ENCODE data around the gene GPSM1. TPM values are rescaled to one million over a fixed set of nuclear protein-coding genes. Genes with fewer than 3 reads are reported as not detected.

The GPSM1 gene
- total and polyA plus RNA-seq, 9 of the 15 experiments (the other 6 are each of a cell fraction or from before 2014, with no cell fraction given): 0.04 to 14.2 (median 3.1) TPM

DNA sequence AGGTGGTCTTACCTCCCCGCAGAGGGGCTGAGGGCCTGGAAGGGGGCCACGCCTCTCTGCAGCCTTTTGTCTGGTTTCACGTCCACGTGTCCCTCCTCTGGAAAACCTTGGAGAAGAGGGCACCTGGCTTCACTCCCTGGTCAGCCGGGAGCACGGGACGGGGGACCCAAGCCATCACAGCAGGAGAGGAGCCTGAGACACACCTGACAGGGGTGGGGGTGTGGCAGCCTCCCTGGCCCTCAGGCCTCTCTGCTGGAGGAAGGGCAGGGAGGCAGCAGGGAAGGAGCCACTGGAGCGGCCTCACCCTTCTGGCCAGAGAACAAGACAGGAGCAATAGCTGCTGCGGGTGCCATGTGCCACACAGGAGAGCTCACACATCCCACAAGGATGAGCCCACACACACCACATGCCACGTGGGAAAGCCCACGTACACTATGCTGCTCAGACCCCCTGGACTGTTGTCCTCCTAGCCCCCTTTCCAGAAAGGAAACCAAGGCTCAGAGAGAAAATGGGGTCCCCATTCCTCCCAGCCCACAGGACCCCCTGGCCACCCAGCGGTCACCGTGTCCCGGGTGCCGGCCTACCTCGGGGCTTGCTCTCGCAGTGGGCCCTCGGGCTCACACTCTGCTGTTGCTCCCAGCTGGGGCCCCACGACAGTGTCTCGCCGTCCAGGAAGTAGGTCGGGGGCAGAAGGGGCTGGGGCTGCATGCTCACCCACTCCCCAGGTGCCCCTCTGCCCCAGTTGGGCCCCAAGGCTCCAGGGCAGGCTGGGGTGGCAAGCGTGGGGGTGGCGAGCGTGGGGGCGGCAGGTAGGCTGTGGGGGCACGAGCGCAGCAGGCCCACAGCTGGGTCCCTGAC lies 41.6 kb upstream of the GPSM1 start:
- no TSS peak for BruUV-seq (replicated peaks)
- Histone ChIP-seq H3K4me2 (ENCODE audit: insufficient read depth, low read length) (no peak overlapping the region), H3K4me1 (replicated peaks in 1 of 2; ENCODE audit: control insufficient read depth in 2 of 2, insufficient read depth in 2 of 2, low read length in 2 of 2) (peaks cover 0 to 69% of the 10 kb centered on the region in 2 experiments; a peak in 2 of 5 replicates), H2AFZ (ENCODE audit: low read depth, low read length) (no peak overlapping the region), H3K9me3 (replicated peaks; ENCODE audit: control insufficient read depth, insufficient read depth, low read depth, low read length) (no peaks in the 10 kb centered on the region), H3K9me1 (ENCODE audit: control insufficient read depth, insufficient read depth, low read length) (no peaks in the 10 kb centered on the region), H4K20me1 (replicated peaks; ENCODE audit: control insufficient read depth, insufficient read depth, low read length) (peaks cover 17% of the 10 kb centered on the region), H3K27me3 (ENCODE audit: control insufficient read depth in 2 of 2, insufficient read depth in 2 of 2, low read length in 2 of 2) (peaks cover 21 to 65% of the 10 kb centered on the region in 2 experiments; a peak in 4 of 5 replicates), H3K4me3 (no peak overlapping the region), H3K36me3 (ENCODE audit: control insufficient read depth, insufficient read depth, low read length) (no peaks in the 10 kb centered on the region), H3K9ac (ENCODE audit: insufficient read depth in 1 of 2, low read depth in 2 of 2, low read length in 2 of 2) (no peak overlapping the region), H3K27ac (ENCODE audit: extremely low read depth, low read depth, low read length) (no peak overlapping the region), H3K79me2 (ENCODE audit: control insufficient read depth, insufficient read depth, low read length) (no peaks in the 10 kb centered on the region)
- WGBS (ENCODE audit: insufficient coverage, low coverage, missing lambda C conversion rate): 3% methylated on average over 15 of the region's 28 CpGs
- no peak for FAIRE-seq
- intact Hi-C loops (cut with micrococcal nuclease) (no loop called here), in situ Hi-C loops (cut with MboI) (no loop called here)
- no peak for DNase-seq (ENCODE audit: extremely low read depth in 1 of 4, low spot score in 3 of 4)
- no peak for ATAC-seq
- ChIA-PET CTCF (ENCODE audit: low intra/inter-chr PET ratio) (interaction anchor here (0.7 to 3.9 kb wide), 3 partner anchors 31 to 1271 kb away, joined by 3 to 25 read pairs (median 3); no protein-coding TSS in a partner anchor), POLR2A (interaction anchor here (0.5 to 0.6 kb wide), 2 partner anchors 24 to 84 kb away, joined by 3 to 4 read pairs; no protein-coding TSS in a partner anchor)
- no peak for TF ChIP-seq ZNF3 (CRISPR knock-in tag; IDR thresholded peaks at IDR 0.05)
- TF ChIP-seq, protein P1, sequence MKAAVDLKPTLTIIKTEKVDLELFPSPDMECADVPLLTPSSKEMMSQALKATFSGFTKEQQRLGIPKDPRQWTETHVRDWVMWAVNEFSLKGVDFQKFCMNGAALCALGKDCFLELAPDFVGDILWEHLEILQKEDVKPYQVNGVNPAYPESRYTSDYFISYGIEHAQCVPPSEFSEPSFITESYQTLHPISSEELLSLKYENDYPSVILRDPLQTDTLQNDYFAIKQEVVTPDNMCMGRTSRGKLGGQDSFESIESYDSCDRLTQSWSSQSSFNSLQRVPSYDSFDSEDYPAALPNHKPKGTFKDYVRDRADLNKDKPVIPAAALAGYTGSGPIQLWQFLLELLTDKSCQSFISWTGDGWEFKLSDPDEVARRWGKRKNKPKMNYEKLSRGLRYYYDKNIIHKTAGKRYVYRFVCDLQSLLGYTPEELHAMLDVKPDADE (conservative IDR thresholded peaks at IDR 0.05; ENCODE audit: control insufficient read depth, low read depth, low read length): no peak
- TF ChIP-seq POLR2H (tag; IDR thresholded peaks at IDR 0.05; ENCODE audit: low read depth): no peak
- no peak for TF ChIP-seq MAFK (IDR thresholded peaks at IDR 0.05; ENCODE audit: low read length)
- TF ChIP-seq PCBP2 (IDR thresholded peaks at IDR 0.05; ENCODE audit: low read depth, low read length, poor library complexity, severe bottlenecking): no peak
- no peak for TF ChIP-seq ZNF384 (IDR thresholded peaks at IDR 0.05; ENCODE audit: low read depth, low read length)
- TF ChIP-seq BRD4 (IDR thresholded peaks at IDR 0.05): no peak
- TF ChIP-seq SIRT6 (IDR thresholded peaks at IDR 0.05; ENCODE audit: low read depth, low read length): no peak
- TF ChIP-seq ZNF507 (tag; conservative IDR thresholded peaks at IDR 0.05): no peak
- TF ChIP-seq TAL1 (IDR thresholded peaks at IDR 0.05): no peak
- TF ChIP-seq, protein P2, sequence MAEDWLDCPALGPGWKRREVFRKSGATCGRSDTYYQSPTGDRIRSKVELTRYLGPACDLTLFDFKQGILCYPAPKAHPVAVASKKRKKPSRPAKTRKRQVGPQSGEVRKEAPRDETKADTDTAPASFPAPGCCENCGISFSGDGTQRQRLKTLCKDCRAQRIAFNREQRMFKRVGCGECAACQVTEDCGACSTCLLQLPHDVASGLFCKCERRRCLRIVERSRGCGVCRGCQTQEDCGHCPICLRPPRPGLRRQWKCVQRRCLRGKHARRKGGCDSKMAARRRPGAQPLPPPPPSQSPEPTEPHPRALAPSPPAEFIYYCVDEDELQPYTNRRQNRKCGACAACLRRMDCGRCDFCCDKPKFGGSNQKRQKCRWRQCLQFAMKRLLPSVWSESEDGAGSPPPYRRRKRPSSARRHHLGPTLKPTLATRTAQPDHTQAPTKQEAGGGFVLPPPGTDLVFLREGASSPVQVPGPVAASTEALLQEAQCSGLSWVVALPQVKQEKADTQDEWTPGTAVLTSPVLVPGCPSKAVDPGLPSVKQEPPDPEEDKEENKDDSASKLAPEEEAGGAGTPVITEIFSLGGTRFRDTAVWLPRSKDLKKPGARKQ (CRISPR knock-in tag; IDR thresholded peaks at IDR 0.05): no peak

All from K562 (cell line).